Activated CD4-positive, CD25-positive, alpha-beta regulatory T cell (primary cell): ENCODE measurements around the gene PIGU.
A peak's percentile ranks its signal among the peaks of the same experiment; 100 is the strongest.
"Not testable (repeated sequence)": the region's sequence is repeated elsewhere in the genome, so short reads cannot be mapped to it uniquely, and the experiment has no call there.

Source experiments
- DNase-seq, 4 experiments: peaks; one replicate each; lab custom pipeline; 2025; lab: John Stamatoyannopoulos, UW

The PIGU gene

DNA sequence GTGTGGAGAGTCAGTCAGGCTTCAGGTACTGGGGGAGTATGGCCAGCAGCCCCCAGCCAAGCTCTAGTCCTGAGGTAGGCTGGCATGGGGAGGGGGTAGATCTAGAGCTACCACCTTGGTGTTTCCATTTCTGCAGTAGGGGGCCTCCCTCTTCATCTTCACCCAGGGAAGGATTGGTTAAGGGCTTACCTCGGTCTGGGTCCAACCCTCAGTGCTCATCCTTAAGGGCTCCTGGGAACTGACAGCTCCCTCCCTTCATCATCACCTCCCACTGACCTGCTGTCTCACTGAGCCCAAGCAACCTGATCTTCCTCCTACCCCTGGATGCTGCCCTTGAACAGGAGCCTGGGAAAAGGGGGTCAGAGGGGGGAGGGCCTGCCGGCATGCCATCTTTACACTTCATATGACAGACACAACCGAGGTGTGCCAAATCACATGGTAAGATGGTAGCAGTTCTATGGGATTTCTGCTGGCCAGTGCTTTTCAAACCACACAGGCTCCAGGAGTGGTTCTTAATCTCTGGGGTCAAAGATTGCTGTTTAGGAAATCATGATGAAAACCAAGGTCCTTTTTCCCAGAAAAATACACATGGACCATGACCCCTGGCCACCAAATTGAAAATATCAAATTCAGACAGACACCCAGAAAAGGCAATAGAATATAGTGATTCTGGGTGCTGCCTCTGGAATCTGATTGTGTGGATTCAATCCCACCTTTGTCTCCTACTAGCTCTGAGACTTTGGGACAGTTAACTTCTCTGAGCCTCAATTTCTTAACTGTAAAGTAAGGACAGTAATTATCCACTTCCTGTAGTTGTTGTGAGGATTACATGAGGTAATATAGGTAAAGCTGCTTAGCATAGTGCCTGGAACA lies 30.3 kb upstream of the PIGU start:
- DNase-seq: no peak

DNA sequence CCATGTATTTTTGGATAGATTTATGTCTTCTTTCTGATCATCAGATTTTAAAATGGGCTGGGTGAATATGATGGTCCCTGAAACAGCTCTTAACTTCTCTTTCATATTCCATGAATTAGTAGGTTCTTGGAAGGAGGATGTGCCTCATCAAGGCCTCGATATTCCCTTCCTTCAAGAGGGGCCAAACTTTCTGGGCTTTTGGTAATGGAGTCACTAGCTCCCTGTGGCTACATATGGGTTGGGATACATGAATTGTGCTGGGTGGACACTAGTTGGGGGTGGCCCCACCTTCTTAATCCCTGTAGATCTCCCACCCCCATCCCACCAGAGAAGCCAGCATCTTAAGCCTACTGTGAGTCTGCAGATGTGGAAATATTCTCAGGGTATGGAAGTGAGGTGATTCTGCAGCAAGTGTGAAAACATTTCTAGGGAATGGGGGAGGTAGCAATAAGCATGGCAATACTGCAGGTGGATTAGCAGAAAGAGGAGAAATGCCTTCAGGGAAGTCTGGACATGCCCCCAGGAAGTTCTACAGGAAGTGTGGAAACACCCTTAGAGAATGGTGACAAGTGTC lies 29.5 kb upstream of the PIGU start:
- DNase-seq: no peak

DNA sequence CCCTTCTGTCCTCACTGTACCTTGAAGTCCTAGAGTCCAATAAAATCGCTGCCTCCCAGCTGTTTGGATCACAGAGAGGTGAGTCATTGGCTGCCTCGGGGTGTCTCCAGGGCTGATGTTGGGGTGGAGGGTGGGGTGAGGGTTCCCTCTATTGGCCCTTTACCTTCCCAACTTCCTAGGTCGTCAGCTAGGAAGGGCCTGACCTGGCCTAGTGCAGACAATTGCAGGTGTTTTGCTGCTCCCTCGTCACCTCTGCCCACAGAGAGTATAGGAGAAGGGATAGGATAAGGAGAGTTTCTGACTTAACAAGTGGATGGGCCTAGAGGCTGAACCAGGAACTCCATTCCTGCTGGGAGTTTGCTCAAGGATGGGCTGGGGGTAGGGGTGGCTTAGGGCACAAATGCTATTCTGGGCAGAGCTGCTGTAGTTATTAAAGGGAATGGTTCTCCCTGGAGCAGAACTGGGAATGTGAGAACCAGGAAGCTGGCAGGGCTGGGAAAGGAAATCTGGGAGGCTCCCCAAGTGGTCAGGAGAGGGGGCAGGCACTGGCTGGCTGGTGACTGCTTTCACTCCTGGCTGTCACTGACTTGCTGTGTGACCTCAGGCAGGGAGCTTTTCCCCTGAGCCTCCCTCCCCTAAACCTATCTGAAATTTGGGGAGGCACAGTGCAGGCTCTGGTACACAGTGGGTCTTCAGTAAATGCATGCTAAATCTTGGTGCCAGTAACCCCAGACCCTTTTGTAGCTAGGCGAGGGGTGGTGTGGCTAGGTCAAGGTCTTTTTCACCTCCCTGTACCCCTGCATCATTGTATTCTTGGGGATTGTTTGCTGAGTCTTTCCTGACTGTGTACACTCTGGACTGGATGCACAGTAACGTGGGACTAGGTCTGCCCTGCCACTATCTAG lies 28.8 kb upstream of the PIGU start:
- no peak for DNase-seq

DNA sequence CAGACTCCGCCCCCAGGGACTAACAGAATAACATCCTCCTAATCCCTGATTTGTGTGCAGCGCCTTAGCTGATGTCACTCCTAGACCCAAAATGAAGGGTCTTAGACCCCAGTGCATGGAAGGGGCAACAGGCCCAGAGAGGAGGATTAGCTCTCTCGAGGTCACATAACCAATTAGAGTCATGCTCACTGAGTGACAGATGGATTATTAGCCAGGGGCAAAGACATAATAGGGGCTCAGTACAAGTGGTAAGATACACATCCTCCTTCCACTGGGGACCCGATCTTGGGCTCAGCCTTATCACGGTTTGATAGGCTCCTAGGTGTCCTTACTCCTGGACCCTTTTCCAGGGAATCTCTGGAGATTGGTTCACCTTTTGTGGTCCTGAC lies 28.1 kb upstream of the PIGU start:
- no peak for DNase-seq

DNA sequence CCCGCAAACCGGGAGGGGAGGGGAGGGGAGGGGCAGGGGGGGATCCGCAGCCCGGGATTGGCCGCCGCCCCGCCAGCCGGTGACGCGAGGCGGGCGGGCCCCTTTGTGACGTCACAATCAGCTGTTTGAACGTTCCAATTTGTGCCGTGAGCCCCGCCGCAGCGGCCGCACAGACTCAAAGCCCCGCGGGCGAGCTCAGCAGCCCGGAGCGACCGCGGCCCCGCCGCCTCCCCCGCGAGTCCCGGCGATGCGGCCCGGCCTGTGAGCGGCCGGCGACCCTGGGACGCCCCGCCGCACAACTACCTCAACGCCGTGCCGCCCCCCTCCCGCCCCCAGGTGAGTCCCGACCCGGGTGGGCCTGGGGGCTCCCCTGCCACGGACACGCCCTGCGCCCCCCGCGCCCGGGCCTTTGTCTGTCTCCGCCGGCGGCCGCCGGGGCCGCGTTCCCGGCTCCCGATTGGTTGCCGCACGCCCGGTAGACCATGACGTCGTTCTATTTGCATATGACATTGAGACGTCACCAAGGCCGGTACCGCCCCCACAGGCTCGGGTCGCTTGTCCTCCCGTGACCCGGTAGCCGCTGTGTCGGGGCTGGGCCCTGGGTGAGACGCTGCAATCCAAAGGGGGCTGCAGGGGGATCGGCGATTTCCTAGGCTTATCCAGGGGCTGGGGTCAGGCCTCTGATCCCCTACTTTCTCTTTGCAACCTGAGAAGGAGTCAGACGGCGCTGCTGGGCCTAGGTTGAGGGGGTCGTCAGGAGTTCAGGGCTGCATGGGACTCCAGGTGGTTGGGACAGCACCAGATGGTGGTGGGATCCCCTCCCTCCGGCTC lies 27.5 kb upstream of the PIGU start, which contains the start of gene TP53INP2:
TSS of gene TP53INP2 (plus strand) at position 168 of the 831 bp plus-strand sequence. CDS start 4,396 bp downstream, outside the sequence.
- peak; percentile 50 to 71 (median 62) for DNase-seq

DNA sequence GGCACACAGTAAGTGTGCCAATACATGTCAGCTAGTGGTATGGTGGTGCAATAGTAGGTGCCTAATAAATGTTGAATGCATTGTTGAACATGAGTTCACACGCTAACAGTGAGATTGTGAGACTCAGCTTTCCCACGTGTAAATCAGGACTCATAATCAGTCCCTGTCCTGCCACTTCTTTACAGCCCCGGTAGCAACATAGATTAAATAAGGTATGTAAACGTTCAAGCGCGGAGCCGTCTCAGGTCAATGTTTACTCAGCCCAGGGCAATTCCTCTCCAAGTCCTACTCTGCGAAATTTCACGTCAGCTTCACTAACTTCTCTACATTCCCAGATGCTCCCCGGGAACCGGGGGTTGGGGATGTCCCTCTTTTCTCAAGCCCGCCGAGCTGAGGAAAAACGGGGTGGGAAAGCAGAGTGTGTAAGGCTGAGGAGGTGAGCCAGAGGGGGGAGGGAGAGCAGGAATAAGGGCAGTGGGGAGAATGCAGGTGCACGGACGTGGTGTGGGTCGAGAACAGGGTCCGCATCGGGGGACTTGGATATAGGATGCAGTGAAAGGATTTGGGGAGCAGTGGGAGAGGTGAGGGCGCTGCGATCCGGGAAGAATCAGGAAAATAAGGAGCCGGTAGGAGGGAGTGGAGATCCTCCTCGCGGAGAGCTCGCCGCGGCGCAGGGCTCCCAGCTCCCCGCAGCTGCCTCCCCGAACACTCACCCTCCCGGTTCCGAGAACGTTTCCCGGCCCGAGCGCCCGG lies 26.7 kb upstream of the PIGU start:
- no peak for DNase-seq

DNA sequence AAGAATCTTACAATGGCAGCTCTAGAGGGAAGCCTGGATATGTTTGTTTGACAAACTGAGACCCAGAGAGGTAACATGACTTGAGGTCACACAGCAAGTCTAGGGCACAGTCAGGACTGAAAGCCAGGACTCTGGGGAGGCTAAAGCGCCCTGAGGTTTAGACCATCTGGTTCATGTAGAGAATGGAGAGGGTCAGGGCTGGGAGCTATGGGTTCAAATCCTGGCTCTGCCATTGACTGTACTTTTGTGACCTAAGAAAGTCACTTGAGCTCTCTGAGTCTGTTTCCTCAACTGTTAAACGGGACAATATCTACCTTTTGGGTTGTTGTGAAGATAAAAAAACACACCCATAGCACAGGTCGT lies 26.1 kb upstream of the PIGU start:
- DNase-seq: no peak

DNA sequence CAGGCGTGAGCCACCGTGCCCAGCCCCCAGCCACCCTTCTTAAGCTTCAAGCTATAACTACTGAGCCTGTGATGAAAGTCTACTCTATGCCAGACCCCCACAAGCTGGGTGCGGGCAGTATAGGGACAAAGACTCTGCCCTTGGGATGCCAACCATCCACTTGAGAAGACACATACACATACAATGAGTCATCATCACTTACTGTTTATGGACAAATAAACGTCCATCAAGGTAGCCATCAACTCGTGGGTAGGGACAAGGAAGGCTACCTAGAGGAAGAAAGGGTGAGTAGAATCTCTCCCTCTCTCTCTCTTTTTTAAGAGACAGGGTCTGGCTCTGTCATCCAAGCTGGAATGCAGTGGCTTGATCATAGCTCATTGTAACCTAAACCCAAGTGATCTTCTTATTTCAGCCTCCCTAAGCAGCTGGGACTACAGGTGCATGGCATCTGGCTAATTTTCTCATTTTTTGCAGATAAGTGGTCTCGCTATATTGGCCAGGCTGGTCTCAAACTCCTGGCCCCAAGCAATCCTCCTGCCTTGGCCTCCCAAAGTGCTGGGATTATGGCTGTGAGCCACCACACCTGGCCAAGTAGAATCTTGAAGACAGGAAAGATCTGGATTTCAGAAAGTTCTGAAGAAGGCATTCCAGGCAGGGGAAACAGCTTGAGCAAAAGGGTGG lies 24.7 kb upstream of the PIGU start:
- no peak for DNase-seq

DNA sequence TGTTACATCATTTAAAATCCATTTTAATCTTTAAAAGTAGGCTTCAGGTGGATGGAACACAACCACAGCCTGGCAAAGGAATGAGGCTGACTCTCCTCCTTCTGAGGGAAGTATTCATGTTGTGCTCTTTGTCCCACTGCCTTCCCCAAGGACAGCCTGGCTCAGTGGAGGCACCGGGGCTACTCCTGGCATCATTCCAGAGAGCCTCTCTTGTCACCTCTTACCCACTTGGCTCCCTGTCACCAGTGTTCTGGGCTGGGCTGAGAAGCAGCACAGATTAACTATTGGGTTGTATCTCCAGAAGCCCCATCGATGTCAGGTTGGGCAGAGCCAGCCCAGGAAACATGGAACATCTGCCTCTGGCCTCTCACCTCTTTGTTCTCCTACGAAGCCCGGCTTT lies 16.5 kb upstream of the PIGU start:
- DNase-seq: no peak

DNA sequence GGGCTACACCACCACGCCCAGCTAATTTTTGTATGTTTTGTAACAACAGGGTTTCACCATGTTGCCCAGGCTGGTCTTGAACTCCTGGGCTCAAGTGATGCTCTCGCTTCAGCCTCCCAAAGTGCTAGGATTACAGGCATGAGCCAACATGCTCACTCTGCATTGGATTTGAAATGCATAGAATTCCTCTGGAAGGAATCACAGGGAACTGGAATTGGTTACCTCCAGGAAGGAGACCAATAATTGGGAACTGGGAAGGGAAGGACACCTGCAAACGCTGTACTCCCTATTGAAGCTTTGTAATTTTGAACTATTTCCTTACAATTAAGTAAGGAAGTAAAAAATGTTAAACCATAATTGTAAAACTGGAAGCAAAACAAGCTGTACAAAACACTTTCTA lies 14.9 kb upstream of the PIGU start:
- DNase-seq: no peak

DNA sequence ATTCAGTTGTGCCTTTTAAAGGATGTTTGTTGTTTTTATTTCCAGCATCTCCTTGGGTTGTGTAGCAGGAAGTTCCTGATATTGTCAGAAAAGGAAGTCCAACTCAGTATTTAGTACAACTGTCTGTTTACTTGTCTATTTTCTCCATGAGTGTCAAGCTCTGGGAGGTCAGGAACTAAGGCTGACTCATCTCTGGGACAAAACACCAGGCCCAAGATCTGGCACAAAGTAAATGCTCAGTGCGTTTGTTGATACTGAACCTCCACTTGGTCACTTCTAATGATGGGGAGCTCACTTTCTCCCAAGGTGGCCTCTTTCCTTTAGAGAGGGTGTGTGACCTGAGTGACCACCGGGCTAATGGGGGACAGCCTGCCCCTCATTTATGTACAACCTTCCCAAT lies 12.6 kb upstream of the PIGU start:
- DNase-seq: no peak

DNA sequence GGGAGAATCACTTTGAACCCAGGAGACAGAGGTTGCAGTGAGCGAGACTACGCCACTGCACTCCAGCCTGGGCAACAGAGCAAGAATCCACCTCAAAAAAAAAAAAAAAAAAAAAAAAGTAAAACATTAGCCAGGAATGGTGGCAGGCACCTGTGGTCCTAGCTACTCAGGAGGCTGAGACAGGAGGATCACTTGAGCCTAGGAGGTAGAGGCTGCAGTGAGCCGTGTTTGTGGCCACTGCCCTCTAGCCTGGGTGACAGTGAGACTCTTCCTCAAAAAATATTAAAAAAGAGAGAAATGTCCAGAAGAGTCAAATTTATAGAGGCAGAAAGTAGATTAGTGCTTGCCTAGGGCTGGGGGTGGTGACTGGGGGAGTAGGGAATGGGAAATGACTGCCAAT lies 6.8 kb upstream of the PIGU start:
- no peak for DNase-seq

DNA sequence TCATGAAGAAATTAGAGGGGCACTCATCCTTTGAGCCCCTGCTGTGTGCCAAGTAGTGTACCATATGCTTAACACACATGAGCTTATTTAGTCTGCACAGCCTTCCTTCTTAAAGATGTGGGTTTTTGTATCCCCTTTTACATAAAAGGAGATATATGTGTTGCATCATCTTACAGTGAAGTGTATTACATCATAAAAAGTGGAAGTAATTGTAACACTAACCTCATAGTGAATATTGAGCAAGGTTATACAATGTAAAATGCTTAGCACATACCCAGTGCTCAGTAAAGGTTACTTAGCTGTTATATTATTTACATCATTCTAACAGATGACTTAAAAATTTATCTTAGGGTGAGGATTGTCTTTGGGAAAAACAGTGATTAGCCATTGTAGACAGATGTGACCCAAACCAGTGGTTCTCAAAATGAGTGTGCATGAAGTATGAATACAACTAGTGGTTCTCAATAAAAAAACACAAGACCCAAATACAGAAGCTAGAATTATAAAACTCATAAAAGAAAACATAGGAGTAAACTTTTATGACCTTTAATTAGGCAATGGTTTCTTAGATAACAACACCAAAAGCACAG lies 3.8 kb upstream of the PIGU start:
- DNase-seq: no peak

DNA sequence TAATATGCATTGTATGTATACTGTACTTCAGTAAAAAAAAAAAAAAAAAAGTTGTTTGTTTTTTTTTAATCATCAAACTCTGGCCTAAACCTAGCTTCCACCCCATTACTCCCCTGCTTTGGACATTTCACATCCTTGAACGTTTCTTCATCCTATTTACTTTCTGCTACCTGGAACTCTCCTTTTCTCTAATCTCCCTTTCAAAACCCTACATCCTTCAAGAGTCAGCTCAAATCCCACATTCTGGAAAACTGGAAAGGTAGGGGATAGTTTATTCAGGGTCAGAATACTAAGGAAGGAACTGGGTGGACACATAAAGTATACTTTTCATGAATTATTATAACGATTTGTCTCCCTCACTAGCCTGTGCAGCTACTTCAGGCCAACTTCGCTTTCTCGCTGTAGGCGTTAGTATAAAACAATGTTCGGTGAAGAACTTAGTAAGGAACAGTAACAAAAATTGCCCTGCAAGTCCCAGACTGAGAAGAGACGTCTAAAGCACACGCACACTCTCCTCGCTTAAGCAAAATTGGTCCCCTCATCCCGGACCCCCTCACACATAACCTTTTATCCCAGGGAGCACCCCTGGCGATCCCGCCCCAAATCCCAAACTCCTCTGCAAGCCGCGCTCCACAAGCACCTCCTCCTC lies 775 bp downstream of the PIGU start:
- no peak for DNase-seq

DNA sequence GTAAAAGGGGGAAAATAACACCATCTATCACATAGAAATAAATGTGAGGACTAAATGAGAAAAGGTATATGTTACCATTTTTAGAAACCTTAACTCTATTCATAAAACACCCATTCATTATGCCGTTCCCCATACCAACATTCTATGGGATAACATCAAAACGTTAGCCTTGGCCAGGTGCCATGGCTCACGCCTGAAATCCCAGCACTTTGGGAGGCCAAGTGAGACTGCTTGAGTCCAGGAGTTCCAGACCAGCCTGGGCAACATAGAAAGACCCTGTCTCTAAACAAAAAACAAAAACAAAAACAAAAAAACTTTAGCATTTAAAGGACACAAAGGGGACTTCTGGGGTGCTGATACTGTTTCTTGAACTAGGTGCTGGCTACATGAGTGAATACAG lies 1.3 kb downstream of the PIGU start:
- DNase-seq: no peak

DNA sequence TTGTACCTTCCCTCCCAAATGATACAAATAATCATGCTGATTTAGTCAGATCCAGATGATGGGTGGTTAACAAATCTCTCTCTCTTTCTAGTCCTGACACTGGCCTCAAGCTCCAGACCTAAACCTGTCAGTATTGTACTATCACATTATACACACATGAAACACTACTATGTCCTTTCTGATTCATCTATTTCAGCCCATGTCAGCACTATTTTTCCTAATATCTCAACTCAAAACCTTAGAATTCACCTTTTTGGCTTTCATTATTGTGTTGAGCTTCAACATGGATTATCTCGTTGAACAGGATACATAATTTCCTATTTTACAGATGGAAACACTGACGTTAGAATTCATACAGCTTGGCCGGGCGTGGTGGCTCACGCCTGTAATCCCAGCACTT lies 3.5 kb downstream of the PIGU start:
- no peak for DNase-seq

DNA sequence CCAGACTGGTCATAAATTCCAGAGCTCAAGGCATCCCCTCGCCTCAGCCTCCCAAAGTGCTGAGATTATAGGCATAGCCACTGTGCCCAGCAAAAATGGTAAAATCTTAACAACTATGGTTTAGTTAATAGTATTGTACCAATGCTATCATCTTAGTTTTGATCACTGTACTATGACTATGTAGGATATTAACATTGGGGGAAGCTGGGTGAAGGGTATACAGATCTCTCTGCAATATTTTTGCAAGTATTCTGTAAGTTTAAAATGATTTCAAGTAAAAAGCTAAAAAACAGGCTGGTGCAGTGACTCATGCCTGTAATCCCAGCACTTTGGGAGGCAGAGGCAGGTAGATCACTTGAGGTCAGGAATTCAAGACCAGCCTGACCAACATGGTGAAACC lies 7.8 kb downstream of the PIGU start:
- DNase-seq: no peak

DNA sequence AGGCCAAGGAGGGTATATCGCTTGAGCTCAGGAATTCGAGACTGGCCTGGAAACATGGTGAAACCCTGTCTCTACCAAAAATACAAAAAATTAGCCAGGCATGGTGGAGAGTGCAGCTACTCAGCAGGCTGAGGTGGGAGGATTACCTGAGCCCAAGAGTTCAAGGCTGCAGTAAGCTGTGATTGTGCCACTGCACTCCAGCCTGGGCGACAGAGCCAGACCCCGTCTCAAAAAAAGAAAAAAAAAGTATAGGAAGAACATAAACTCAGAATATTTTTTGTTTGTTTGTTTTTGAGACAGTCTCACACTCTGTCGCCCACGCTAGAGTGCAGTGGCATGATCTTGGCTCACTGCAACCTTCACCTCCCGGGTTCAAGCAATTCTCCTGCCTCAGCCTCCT lies 12.1 kb downstream of the PIGU start:
- not testable (repeated sequence) for DNase-seq

DNA sequence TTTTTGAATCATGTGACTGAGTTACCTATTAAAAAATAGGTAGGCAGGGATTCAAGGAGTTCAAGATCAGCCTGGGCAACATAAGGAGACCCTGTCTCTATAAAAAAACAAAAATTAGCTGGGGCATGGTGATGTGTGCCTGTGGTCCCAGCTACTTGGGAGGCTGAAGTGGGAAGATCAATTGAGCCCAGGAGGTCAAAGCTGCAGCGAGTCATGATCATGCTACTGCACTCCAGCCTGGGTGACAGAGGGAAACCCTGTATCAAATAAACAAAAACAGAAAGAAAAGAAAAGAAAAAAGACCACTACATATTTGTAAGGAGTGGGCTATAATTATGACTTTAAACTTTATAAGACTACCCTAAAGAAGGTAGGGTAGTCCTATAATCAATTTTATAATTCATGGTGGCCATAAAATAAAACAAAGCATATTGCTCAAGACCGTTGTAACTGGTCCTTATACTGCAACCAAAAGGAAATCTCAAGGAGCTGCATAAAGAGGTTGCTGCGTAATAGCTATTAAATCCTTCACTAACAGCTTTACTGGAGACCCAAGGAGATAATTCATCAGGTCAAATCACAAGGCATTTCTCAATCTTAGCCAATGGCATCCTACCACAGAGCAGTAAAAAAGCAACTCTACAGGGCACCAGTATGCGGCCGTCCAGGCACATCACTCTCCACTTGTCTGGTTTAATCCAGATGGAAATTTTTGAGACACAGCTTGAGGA lies 13.5 kb downstream of the PIGU start:
- DNase-seq: no peak
